GM13977 (cell line): ENCODE results near the gene PSORS1C2.

ENCODE experiments used
- DNase-seq: peaks from one replicate; pipeline ENCODE4 v3.0.0; 2012; ENCODE audit warnings: low spot score
- in situ Hi-C: fragments of 300-500 bp; cut with MboI; formaldehyde crosslinking; loops from one replicate; pipeline ENCODE4 v1.12.0; 2022; ENCODE audit warnings: low sequenced_read_pairs, low pct_unique_long_range_greater_than_20kb, mixed read lengths, inconsistent platforms; ENCODE audit not compliant: unreplicated experiment
- TF ChIP-seq, protein P1 (sequence below): IDR thresholded peaks from 2 replicates; pipeline ENCODE4 v1.5.1; 2012; ENCODE audit warnings: mild to moderate bottlenecking, control low read depth; ENCODE audit not compliant: insufficient read depth; ENCODE audit errors: extremely low read depth, missing control alignments

The PSORS1C2 gene

GRCh38 chr6:31114970-31115849 is 23.7 kb downstream of the PSORS1C2 start:
- TF ChIP-seq, protein P1, sequence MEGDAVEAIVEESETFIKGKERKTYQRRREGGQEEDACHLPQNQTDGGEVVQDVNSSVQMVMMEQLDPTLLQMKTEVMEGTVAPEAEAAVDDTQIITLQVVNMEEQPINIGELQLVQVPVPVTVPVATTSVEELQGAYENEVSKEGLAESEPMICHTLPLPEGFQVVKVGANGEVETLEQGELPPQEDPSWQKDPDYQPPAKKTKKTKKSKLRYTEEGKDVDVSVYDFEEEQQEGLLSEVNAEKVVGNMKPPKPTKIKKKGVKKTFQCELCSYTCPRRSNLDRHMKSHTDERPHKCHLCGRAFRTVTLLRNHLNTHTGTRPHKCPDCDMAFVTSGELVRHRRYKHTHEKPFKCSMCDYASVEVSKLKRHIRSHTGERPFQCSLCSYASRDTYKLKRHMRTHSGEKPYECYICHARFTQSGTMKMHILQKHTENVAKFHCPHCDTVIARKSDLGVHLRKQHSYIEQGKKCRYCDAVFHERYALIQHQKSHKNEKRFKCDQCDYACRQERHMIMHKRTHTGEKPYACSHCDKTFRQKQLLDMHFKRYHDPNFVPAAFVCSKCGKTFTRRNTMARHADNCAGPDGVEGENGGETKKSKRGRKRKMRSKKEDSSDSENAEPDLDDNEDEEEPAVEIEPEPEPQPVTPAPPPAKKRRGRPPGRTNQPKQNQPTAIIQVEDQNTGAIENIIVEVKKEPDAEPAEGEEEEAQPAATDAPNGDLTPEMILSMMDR = peak; percentile 12
- DNase-seq = no peak
- in situ Hi-C loops = no loop called here

GRCh38 chr6:31114541-31114878 is 24.4 kb downstream of the PSORS1C2 start, which contains the start of gene PSORS1C1:
Gene PSORS1C1 (plus strand): TSS chr6:31114800. CDS start chr6:31129633, 14,833 bp downstream.
- TF ChIP-seq, protein P1 = no peak
- in situ Hi-C loops = no loop called here
- DNase-seq = no peak

- in situ Hi-C loops = no loop called here
- TF ChIP-seq, protein P1 = no peak
- no peak for DNase-seq
Measured at GRCh38 chr6:31113861-31114540, 24.9 kb downstream of the PSORS1C2 start.

GRCh38 chr6:31112478-31112877 is 26.4 kb downstream of the PSORS1C2 start, which contains the start of gene C6orf15:
Gene C6orf15 (minus strand): TSS chr6:31112575. CDS start chr6:31112555, 20 bp downstream.
- no peak for DNase-seq
- TF ChIP-seq, protein P1 = no peak
- in situ Hi-C loops = no loop called here

DNA sequence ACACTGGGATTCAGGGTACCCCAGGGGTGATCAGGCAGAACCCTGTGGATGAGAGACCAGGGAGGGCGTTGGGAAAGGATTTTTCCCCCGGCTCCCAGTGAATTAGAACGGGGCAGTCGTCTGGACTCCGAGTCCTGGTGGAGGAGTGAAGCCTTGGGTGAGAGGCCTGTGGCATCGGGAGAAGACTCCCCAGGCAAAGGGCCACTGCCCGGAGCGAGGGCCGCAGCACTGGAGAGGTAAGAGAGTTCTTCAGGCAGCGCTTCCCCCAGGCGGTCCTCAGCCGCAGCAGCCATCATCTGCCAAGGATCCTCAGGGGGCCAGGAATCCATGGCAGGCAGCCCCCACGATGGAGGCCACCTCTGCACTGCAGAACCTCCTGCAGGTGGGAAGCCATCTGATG is 27.2 kb downstream of the PSORS1C2 start:
- in situ Hi-C loops = no loop called here
- no peak for DNase-seq
- TF ChIP-seq, protein P1 = no peak

- no peak for DNase-seq
- TF ChIP-seq, protein P1 = no peak
- in situ Hi-C loops = no loop called here
Measured at GRCh38 chr6:31110825-31111582, 27.9 kb downstream of the PSORS1C2 start.
